Heart right ventricle (tissue), 16 donors: ENCODE data around the gene TRMT1. TPM values are rescaled to one million over a fixed set of nuclear protein-coding genes. Genes with fewer than 3 reads are reported as not detected.

Source experiments
- ATAC-seq, 8 donors: fragments of 200-7000 bp; cut with Tn5 transposase; one replicate each; pipeline ENCODE4 v1.9.1; 2020; ENCODE audit warnings: mild to moderate bottlenecking in 8 of 8, moderate library complexity in 8 of 8, moderate number of reproducible peaks in 1 of 8
- DNase-seq, 2 donors: peaks; one replicate each; pipeline ENCODE4 v3.0.0-alpha.2; 2020
- H3K27ac ChIP-seq, 10 donors: fragments of 200-600 bp; sonication (generic) in 2 of 10; one replicate each; pipeline versions ENCODE4 v1.5.0 to v1.8.0; 2020 to 2022; ENCODE audit warnings: mild to moderate bottlenecking in 3 of 10
- H3K27me3 ChIP-seq, 7 donors: fragments of 200-600 bp; one replicate each; pipeline ENCODE4 v1.8.0; 2021 to 2022; ENCODE audit warnings: mild to moderate bottlenecking in 2 of 7
- H3K36me3 ChIP-seq, 9 donors: fragments of 200-600 bp; sonication (generic) in 1 of 9; one replicate each; pipeline versions ENCODE4 v1.5.0 to v1.8.0; 2020 to 2022; ENCODE audit warnings: mild to moderate bottlenecking in 2 of 9
- H3K4me1 ChIP-seq, 9 donors: fragments of 200-600 bp; sonication (generic) in 1 of 9; one replicate each; pipeline versions ENCODE4 v1.5.0 to v1.8.0; 2020 to 2022; ENCODE audit warnings: mild to moderate bottlenecking in 4 of 9
- H3K4me3 ChIP-seq, 10 donors: fragments of 200-600 bp; sonication (generic) in 2 of 10; one replicate each; pipeline versions ENCODE4 v1.5.0 to v1.8.0; 2020 to 2022; ENCODE audit warnings: mild to moderate bottlenecking in 7 of 10, moderate library complexity in 2 of 10
- H3K9me3 ChIP-seq, 11 donors: fragments of 200-600 bp in 10 of 11; sonication (generic) in 2 of 11; one replicate each; pipeline versions ENCODE4 v1.5.0 to v1.8.0; 2013 to 2022; ENCODE audit warnings: mild to moderate bottlenecking in 2 of 11, control low read depth in 1 of 11, moderate library complexity in 1 of 11
- WGBS, 2 donors: extraction: QIAGEN DNeasy Blood & Tissue Kit; methylation state at CpG; one replicate each; pipeline ENCODE4 v1.1.7; 2013; ENCODE audit warnings: inconsistent platforms in 1 of 2; 5-methylcytosine and 5-hydroxymethylcytosine counted together
- intact Hi-C, 10 donors: fragments of 100-400 bp; cut with DNase I; formaldehyde crosslinking; loops; one replicate each; pipeline versions ENCODE4 v1.11.1 to v1.14.2; 2022
- polyA plus RNA-seq, 2 donors: library from polyadenylated mRNA; stranded (reverse); fragments of 200-250 nt; gene quantifications; one replicate each; pipeline ENCODE4 v1.2.3, GENCODE V29; 2013
- total RNA-seq, 10 donors: library from RNA; stranded (reverse); fragmentation: NEBNext Ultra II Directional in 3 of 10; extraction: Animal tissue kit (Norgen Biotek cat#: 25700) in 3 of 10; gene quantifications; one replicate each; pipeline versions ENCODE4 v1.2.1 to v1.2.4, GENCODE V29; 2021 to 2023
- TF ChIP-seq, protein P1 (sequence below), 9 donors: fragments of 200-600 bp; sonication (generic) in 2 of 9; IDR thresholded peaks; one replicate each; pipeline versions ENCODE4 v1.5.0 to v1.8.0; 2021 to 2022; ENCODE audit warnings: antibody characterized with exemption in 9 of 9, mild to moderate bottlenecking in 5 of 9, moderate library complexity in 1 of 9
- donor health status: Arrhythmogenic right ventricular cardiomyopathy.
- donor health status: ischemic (EF 13 %, LVEDD 7.1; RV severe dilation, severe dysfunction).
- donor health status: healthy with polysubstance abuse.
- donor health status: DM: no; HTN: yes; CAD: no.
- donor health status: DM: no; HTN: no; CAD: no.
- donor health status: ischemic (EF 25% LVEDD 6.9; RV normal size, moderate dysfunction).
- donor health status: ischemic (EF 25% LVEDD 5.7; RV mildly dilated, moderate dysfunction).
- donor health status: healthy.
- donor health status: DM: yes; HTN: yes; CAD: no.
- donor health status: Ischemic cardiomyopathy.
- donor health status: ischemic (EF 35%, LVEDD 5.7; RV mildly dilated, moderate dysfunction).
- donor health status: nonischemic (EF 11% LVEDD 7.7; RV severe dilation, severe dysfunction).
- donor health status: DM: yes; HTN: yes; CAD: no.
- donor health status: PGD.
- donor health status: ischemic (EF 29% LVEDD 5.4; RV normal size, mild dysfunction).
- donor health status: nonischemic (EF 23%, LVEDD 6.1; RV moderate dilation, normal function).

Gene TRMT1
- total and polyA plus RNA-seq, 12 donors: 10.5 to 54.0 (median 14.8) TPM

GRCh38 chr19:13135068-13136062, 18.8 kb upstream of the TRMT1 start:
- peak overlapping the region in 6 of 10 donors; percentile 13 to 59 (median 40) for H3K27ac ChIP-seq
- DNase-seq (no peak), ATAC-seq (peak in 2 of 8 donors; percentile 6 to 18)
- WGBS, 2 donors: 95 to 96% methylated on average over 57 to 60 of the region's 60 CpGs
- no peak overlapping the region for H3K4me3 ChIP-seq
- TF ChIP-seq, protein P1, sequence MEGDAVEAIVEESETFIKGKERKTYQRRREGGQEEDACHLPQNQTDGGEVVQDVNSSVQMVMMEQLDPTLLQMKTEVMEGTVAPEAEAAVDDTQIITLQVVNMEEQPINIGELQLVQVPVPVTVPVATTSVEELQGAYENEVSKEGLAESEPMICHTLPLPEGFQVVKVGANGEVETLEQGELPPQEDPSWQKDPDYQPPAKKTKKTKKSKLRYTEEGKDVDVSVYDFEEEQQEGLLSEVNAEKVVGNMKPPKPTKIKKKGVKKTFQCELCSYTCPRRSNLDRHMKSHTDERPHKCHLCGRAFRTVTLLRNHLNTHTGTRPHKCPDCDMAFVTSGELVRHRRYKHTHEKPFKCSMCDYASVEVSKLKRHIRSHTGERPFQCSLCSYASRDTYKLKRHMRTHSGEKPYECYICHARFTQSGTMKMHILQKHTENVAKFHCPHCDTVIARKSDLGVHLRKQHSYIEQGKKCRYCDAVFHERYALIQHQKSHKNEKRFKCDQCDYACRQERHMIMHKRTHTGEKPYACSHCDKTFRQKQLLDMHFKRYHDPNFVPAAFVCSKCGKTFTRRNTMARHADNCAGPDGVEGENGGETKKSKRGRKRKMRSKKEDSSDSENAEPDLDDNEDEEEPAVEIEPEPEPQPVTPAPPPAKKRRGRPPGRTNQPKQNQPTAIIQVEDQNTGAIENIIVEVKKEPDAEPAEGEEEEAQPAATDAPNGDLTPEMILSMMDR (IDR thresholded peaks at IDR 0.05): no peak
- H3K36me3 ChIP-seq: peaks cover 0 to 52% (median 8%) of the 10 kb centered on the region in 9 donors
- no peaks in the 10 kb centered on the region for H3K9me3 ChIP-seq
- intact Hi-C loops: no loop called here
- H3K27me3 ChIP-seq: no peaks in the 10 kb centered on the region
- H3K4me1 ChIP-seq: peaks cover 0 to 27% (median 20%) of the 10 kb centered on the region in 9 donors

- no peak for DNase-seq
- Histone ChIP-seq H3K9me3 (no peaks in the 10 kb centered on the region), H3K36me3 (peaks cover 0 to 50% (median 8%) of the 10 kb centered on the region in 9 donors), H3K4me3 (no peak overlapping the region), H3K27ac (peak overlapping the region in 6 of 10 donors; percentile 13 to 59 (median 40)), H3K27me3 (no peaks in the 10 kb centered on the region), H3K4me1 (peaks cover 0 to 27% (median 20%) of the 10 kb centered on the region in 9 donors)
- intact Hi-C loops: no loop called here
- TF ChIP-seq, protein P1 (IDR thresholded peaks at IDR 0.05): no peak
- 74 to 79% methylated on average over 3 of the region's 3 CpGs for WGBS, 2 donors
- peak in 6 of 8 donors; percentile 48 to 89 (median 76) for ATAC-seq
Observed at GRCh38 chr19:13134626-13135025, 18.1 kb upstream of the TRMT1 start.

DNA sequence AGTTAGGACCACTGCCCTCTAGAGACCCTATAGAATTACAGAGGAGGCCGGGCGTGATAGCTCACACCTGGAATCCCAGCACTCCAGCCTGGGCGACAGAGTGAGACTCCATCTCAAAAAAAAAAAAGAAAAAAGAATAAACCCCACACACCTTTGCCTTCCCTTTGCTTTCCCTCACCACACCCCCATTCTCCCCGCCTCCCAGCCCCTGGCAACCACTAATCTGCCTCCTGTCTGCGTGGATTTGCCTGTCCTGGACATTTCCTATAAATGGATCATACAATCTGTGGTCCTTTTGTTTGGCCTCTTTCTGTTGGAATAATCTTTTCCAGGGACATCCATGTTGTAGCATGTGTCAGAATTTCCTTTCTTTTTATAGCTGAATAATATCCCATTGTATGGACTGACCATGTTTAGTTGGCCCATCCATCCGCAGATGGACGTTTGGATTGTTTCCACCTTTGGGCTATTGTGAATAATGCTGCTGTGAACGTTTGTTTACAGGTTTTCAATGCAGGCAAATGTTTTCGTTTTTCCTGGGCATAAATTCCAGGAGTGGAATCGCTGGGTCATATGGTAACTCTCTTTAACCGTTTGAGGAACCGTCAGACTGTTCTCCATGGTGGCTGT, 16.8 kb upstream of the TRMT1 start:
- no peak for ATAC-seq
- Histone ChIP-seq H3K4me1 (peaks cover 0 to 30% (median 23%) of the 10 kb centered on the region in 9 donors), H3K27ac (peak overlapping the region in 4 of 10 donors; percentile 13 to 71 (median 23)), H3K4me3 (no peak overlapping the region), H3K27me3 (no peaks in the 10 kb centered on the region), H3K9me3 (no peaks in the 10 kb centered on the region), H3K36me3 (peaks cover 0 to 41% (median 8%) of the 10 kb centered on the region in 9 donors)
- intact Hi-C loops: no loop called here
- TF ChIP-seq, protein P1 (IDR thresholded peaks at IDR 0.05): no peak
- WGBS, 2 donors: 62 to 74% methylated on average over 12 of the region's 12 CpGs
- DNase-seq: no peak

DNA sequence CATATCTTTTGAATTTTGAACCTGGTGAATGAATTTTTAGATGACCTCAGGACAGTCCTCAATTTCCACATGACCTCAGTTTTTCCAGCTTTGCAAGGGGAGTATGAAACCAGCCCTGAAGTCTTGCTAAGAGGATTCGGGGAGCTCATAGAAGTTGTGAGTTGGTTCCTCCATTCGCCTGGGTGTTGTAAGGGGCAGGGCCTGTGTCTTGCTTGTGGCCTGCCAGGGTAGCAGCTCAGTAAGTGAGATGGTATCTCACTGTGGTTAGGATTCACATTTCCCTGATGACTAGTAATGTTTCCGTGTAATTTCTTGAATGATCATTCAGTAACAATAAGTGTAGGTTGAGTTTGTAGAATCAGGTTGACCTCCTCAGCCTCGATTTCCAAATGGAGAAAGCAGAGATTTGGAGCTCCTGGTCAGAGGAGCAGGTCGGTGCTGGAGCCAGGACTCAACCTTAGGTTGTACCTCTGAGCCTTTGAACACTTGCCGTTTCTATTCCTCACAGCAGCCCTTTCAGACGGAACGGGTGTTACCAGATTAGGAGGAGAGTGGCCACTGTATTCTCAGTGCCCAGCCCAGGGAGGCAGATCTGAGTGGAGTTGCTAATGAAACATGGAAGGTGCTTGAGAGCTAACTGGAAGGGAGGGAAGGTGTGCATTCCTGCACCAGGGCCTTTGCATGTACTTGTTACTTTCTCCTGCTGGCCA, 16.1 kb upstream of the TRMT1 start:
- Histone ChIP-seq H3K4me1 (peaks cover 0 to 34% (median 25%) of the 10 kb centered on the region in 9 donors), H3K27ac (peak overlapping the region in 3 of 10 donors; percentile 18 to 71 (median 28)), H3K4me3 (no peak overlapping the region), H3K36me3 (peaks cover 0 to 34% (median 8%) of the 10 kb centered on the region in 9 donors), H3K9me3 (no peaks in the 10 kb centered on the region), H3K27me3 (no peaks in the 10 kb centered on the region)
- WGBS, 2 donors: 86 to 87% methylated on average over 8 of the region's 8 CpGs
- intact Hi-C loops: no loop called here
- TF ChIP-seq, protein P1 (IDR thresholded peaks at IDR 0.05): no peak
- DNase-seq (no peak), ATAC-seq (no peak)
